C4-2B (cell line): ENCODE data around the gene ATP8B1.

Experiments
- CTCF ChIP-seq: fragments of 450-650 bp; conservative IDR thresholded peaks from 2 replicates; pipeline ENCODE4 v1.5.1; 2017; ENCODE audit warnings: mild to moderate bottlenecking
- ZFX ChIP-seq: fragments of 450-650 bp; IDR thresholded peaks from 2 replicates; pipeline ENCODE4 v1.6.1; 2017

- no peak for TF ChIP-seq CTCF
- TF ChIP-seq ZFX, result no peak
These were observed 151.2 kb downstream of the ATP8B1 start for GRCh38 chr18:57651914-57652313.
